K562 (cell line): Measurements from ENCODE around the gene PGM2. TPM values are rescaled to one million over a fixed set of nuclear protein-coding genes. Genes with fewer than 3 reads are reported as not detected.

Experiments used
- ATAC-seq: fragments of 200-7000 bp; cut with Tn5 transposase; 3 replicates; pipeline ENCODE4 v1.9.1; 2020; ENCODE audit warnings: moderate library complexity
- BruUV-seq: library from RNA; stranded (reverse); fragments of 400-500 nt; replicated peaks from 2 replicates; lab custom pipeline; 2021; lab: Mats Ljungman, UMichigan
- CTCF ChIA-PET: fragments of 300-600 bp; formaldehyde crosslinking; extraction: SDS; loops from one replicate; lab custom pipeline; 2021; ENCODE audit warnings: low intra/inter-chr PET ratio; lab: Yijun Ruan, JAX
- POLR2A ChIA-PET: fragments of 300-600, 350-650 bp; sonication (Branson Sonifier 250); formaldehyde crosslinking; extraction: SDS; loops from one replicate; lab custom pipeline; 2021; ENCODE audit warnings: antibody characterized with exemption, inconsistent platforms; lab: Yijun Ruan, JAX
- DNase-seq, 4 experiments: peaks; one replicate each; pipeline versions ENCODE4 v3.0.0 to v3.0.0-alpha.2; 2011 to 2018; ENCODE audit warnings: low spot score in 3 of 4, mixed read lengths in 3 of 4; ENCODE audit errors: extremely low read depth in 1 of 4
- FAIRE-seq: peaks from 2 replicates; lab custom pipeline; 2011; peaks lifted over from hg19 to GRCh38; lab: Jason Lieb, UNC
- H2AFZ ChIP-seq: 2 replicates; pipeline ENCODE4 v1.6.0; 2011; ENCODE audit warnings: low read depth, low read length, control low read depth, inconsistent platforms
- H3K27ac ChIP-seq: fragments of 200-600 bp; 3 replicates; pipeline ENCODE4 v1.8.0; 2011; ENCODE audit warnings: low read depth, mild to moderate bottlenecking, control low read depth, inconsistent platforms, low read length, moderate library complexity, mixed read lengths; ENCODE audit errors: extremely low read depth
- H3K27me3 ChIP-seq, 2 experiments: fragments of 300-600 bp in 1 of 2; 2 replicates in 1 of 2; 3 replicates in 1 of 2; pipeline versions ENCODE4 v1.6.0 to v1.8.0; 2011; ENCODE audit warnings: inconsistent platforms in 2 of 2, low read length in 2 of 2, mild to moderate bottlenecking in 1 of 2, mixed read lengths in 1 of 2, moderate library complexity in 1 of 2; ENCODE audit not compliant: control insufficient read depth in 2 of 2, insufficient read depth in 2 of 2
- H3K36me3 ChIP-seq: fragments of 300-600 bp; 3 replicates; pipeline ENCODE4 v1.8.0; 2011; ENCODE audit warnings: mild to moderate bottlenecking, low read length, inconsistent platforms; ENCODE audit not compliant: control insufficient read depth, insufficient read depth
- H3K4me1 ChIP-seq, 2 experiments: fragments of 200-600 bp in 1 of 2; replicated peaks in 1 of 2; 2 replicates in 1 of 2; 3 replicates in 1 of 2; pipeline versions ENCODE4 v1.5.1 to v1.8.0; 2011; ENCODE audit warnings: inconsistent platforms in 2 of 2, low read length in 2 of 2, mild to moderate bottlenecking in 1 of 2, mixed read lengths in 1 of 2, moderate library complexity in 1 of 2; ENCODE audit not compliant: control insufficient read depth in 2 of 2, insufficient read depth in 2 of 2
- H3K4me2 ChIP-seq: 2 replicates; pipeline ENCODE4 v1.6.1; 2011; ENCODE audit warnings: low read length, control low read depth, inconsistent platforms, mixed read lengths; ENCODE audit not compliant: insufficient read depth
- H3K4me3 ChIP-seq: fragments of 200-600 bp; sonication (generic), shearing (Covaris generic); 2 replicates; pipeline ENCODE4 v1.5.1; 2016; ENCODE audit warnings: control low read depth, inconsistent platforms
- H3K79me2 ChIP-seq: fragments of 200-600 bp; 3 replicates; pipeline ENCODE4 v1.8.0; 2011; ENCODE audit warnings: low read length, inconsistent platforms; ENCODE audit not compliant: control insufficient read depth, insufficient read depth
- H3K9ac ChIP-seq, 2 experiments: 2 replicates each; pipeline versions ENCODE4 v1.6.0 to v1.6.1; 2011; ENCODE audit warnings: low read depth in 2 of 2, low read length in 2 of 2, control low read depth in 1 of 2, inconsistent platforms in 1 of 2, mild to moderate bottlenecking in 1 of 2, mixed read lengths in 1 of 2; ENCODE audit not compliant: insufficient read depth in 1 of 2
- H3K9me1 ChIP-seq: one replicate; pipeline ENCODE4 v1.6.0; 2011; ENCODE audit warnings: inconsistent platforms, mild to moderate bottlenecking, low read length, moderate library complexity; ENCODE audit not compliant: control insufficient read depth, insufficient read depth
- H3K9me3 ChIP-seq: replicated peaks from 2 replicates; pipeline ENCODE4 v1.5.1; 2011; ENCODE audit warnings: low read depth, low read length, inconsistent platforms; ENCODE audit not compliant: control insufficient read depth, insufficient read depth
- H4K20me1 ChIP-seq: replicated peaks from 2 replicates; pipeline ENCODE4 v1.6.1; 2011; ENCODE audit warnings: low read length, inconsistent platforms, mixed read lengths; ENCODE audit not compliant: control insufficient read depth, insufficient read depth
- BRD4 ChIP-seq: fragments of 200-600 bp; sonication (generic); IDR thresholded peaks from 2 replicates; pipeline ENCODE4 v1.6.1; 2017; ENCODE audit warnings: inconsistent platforms
- CC2D1A ChIP-seq: fragments of 450-650 bp; IDR thresholded peaks from 2 replicates; pipeline ENCODE4 v1.6.1; 2017; ENCODE audit warnings: mild to moderate bottlenecking
- DDX20 ChIP-seq: fragments of 450-650 bp; IDR thresholded peaks from 2 replicates; pipeline ENCODE4 v1.6.1; 2016; ENCODE audit warnings: missing genetic modification characterization, low read depth, mild to moderate bottlenecking, missing compliant biosample characterization, moderate library complexity
- DMBX1 ChIP-seq: fragments of 250-450 bp; sonication (Bioruptor Pico); IDR thresholded peaks from 2 replicates; pipeline ENCODE4 v1.8.0; 2022; ENCODE audit warnings: inconsistent platforms, mild to moderate bottlenecking, moderate library complexity, borderline replicate concordance
- E2F3 ChIP-seq: fragments of 250-450 bp; sonication (Bioruptor Pico); IDR thresholded peaks from 2 replicates; pipeline ENCODE4 v1.4.0; 2020; ENCODE audit warnings: mild to moderate bottlenecking
- FOS ChIP-seq: IDR thresholded peaks from 3 replicates; pipeline ENCODE4 v1.6.1; 2011; ENCODE audit not compliant: insufficient read length; ENCODE audit errors: extremely low read depth
- GTF2F1 ChIP-seq: IDR thresholded peaks from 2 replicates; pipeline ENCODE4 v1.6.1; 2011; ENCODE audit warnings: low read depth, low read length, improper control_type of control experiment
- HCFC1 ChIP-seq: IDR thresholded peaks from 2 replicates; pipeline ENCODE4 v1.6.1; 2012; ENCODE audit warnings: low read depth, low read length, improper control_type of control experiment
- MECOM ChIP-seq: fragments of 250-450 bp; sonication (Bioruptor Pico); IDR thresholded peaks from 2 replicates; pipeline ENCODE4 v1.8.0; 2022; ENCODE audit warnings: inconsistent platforms
- ZFPM2 ChIP-seq: fragments of 250-450 bp; sonication (Bioruptor Pico); IDR thresholded peaks from 2 replicates; pipeline ENCODE4 v1.5.1; 2022; ENCODE audit warnings: mild to moderate bottlenecking
- ZNF12 ChIP-seq: sonication (generic); formaldehyde crosslinking; IDR thresholded peaks from 2 replicates; pipeline ENCODE4 v1.4.0; 2020; ENCODE audit warnings: mild to moderate bottlenecking, missing genetic modification reagents
- ZNF408 ChIP-seq: fragments of 250-450 bp; sonication (Bioruptor Pico); IDR thresholded peaks from 2 replicates; pipeline ENCODE4 v1.4.0; 2020; ENCODE audit warnings: low read depth, mild to moderate bottlenecking, moderate library complexity
- ZNF445 ChIP-seq: fragments of 250-450 bp; sonication (Bioruptor Pico); IDR thresholded peaks from 2 replicates; pipeline ENCODE4 v1.4.0; 2020; ENCODE audit warnings: low read depth, mild to moderate bottlenecking, moderate library complexity
- ZNF785 ChIP-seq: fragments of 250-450 bp; sonication (Bioruptor Pico); IDR thresholded peaks from 2 replicates; pipeline ENCODE4 v1.4.0; 2020; ENCODE audit warnings: mild to moderate bottlenecking
- WGBS: fragments of 100-300 bp; shearing (Covaris generic); methylation state at CpG from one replicate; pipeline ENCODE4 v1.1.6; 2016; ENCODE audit warnings: low coverage, mixed read lengths; ENCODE audit not compliant: insufficient coverage; ENCODE audit errors: missing lambda C conversion rate; 5-methylcytosine and 5-hydroxymethylcytosine counted together
- in situ Hi-C: fragments of 300-500 bp; cut with MboI; formaldehyde crosslinking; loops from 4 replicates; pipeline ENCODE4 v1.15.0; 2018; ENCODE audit warnings: inconsistent platforms, mixed read lengths
- intact Hi-C: fragments of 100-400 bp; cut with micrococcal nuclease; formaldehyde crosslinking; loops from 2 replicates; pipeline ENCODE4 v1.14.2; 2022
- polyA plus RNA-seq, 8 experiments: library from polyadenylated mRNA; depleted of rRNA in 4 of 8; stranded (reverse) in 5 of 8; unstranded in 3 of 8; fragments of >200 nt; fragmentation: Nextera tagmentation in 2 of 8; fragmentation: Illumina TruSeq in 1 of 8; extraction: Ambion mirVana in 2 of 8; extraction: Trizol in 1 of 8; gene quantifications; 2 replicates each; pipeline versions ENCODE4 v1.2.1 to v1.2.3, GENCODE V29; 2011 to 2014; ENCODE audit warnings: inconsistent platforms in 1 of 8, missing spikeins in 1 of 8
- total RNA-seq, 7 experiments: library from RNA; depleted of rRNA in 6 of 7; stranded (reverse); fragments of >200 nt in 6 of 7; fragmentation: Illumina TruSeq in 2 of 7; extraction: Trizol in 2 of 7; gene quantifications; 2 replicates each; pipeline versions ENCODE4 v1.2.1 to v1.2.3, GENCODE V29; 2011 to 2021; ENCODE audit warnings: low replicate concordance in 1 of 7
- TF ChIP-seq, protein P1 (sequence below): fragments of 200-800 bp; sonication (Bioruptor generic); IDR thresholded peaks from 2 replicates; pipeline ENCODE4 v1.6.1; 2017; ENCODE audit warnings: missing genetic modification characterization, missing compliant biosample characterization
- TF ChIP-seq, protein P2 (sequence below): fragments of 450-650 bp; IDR thresholded peaks from 2 replicates; pipeline ENCODE4 v1.6.1; 2016; ENCODE audit warnings: antibody characterized with exemption

The PGM2 gene
- total and polyA plus RNA-seq, 9 of the 15 experiments (the other 6 are each of a cell fraction or from before 2014, with no cell fraction given) = 15.2 to 77.3 (median 51.4) TPM

DNA sequence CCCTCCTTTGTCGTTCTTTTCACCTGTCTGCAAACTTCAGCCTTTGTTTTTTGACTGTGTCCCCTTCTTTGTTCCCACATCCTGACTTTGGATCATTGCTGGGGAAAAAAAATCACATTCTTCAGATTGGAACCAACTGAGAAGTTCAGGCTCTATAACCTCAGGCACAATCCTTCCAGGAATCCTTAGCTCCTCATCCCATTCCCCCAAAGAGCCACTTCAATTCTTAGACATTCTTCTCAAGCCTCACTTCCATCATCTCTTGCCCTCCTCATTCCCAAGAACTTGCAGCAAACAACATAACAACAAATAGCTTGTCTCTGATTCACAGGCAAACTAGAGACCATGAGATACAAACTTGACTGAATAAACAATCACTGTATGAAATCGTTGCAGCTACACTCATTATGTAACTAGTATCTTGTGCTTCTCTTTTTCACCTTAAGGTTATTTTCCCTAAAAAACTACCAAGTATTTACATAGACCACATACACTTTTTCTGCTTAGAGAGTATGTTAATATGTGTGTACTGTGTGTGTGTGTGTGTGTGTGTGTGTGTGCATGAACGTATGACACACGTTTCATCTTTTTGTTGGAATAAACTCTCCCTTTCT is 26.4 kb upstream of the PGM2 start:
- no peaks in the 10 kb centered on the region for H4K20me1 ChIP-seq
- H3K36me3 ChIP-seq = no peaks in the 10 kb centered on the region
- FAIRE-seq (no peak), ATAC-seq (no peak), DNase-seq (no peak)
- no peak overlapping the region for H3K4me3 ChIP-seq
- H3K79me2 ChIP-seq = no peaks in the 10 kb centered on the region
- WGBS = 0% methylated on average over 4 of the region's 4 CpGs
- no peaks in the 10 kb centered on the region for H3K4me1 ChIP-seq
- no peak overlapping the region for H3K4me2 ChIP-seq
- peaks cover 0 to 4% of the 10 kb centered on the region in 2 experiments; a peak in 1 of 5 replicates for H3K27me3 ChIP-seq
- no peak overlapping the region for H3K9ac ChIP-seq
- ChIA-PET POLR2A (interaction anchor here (1.0 kb wide), 2 partner anchors 11 to 27 kb away, joined by 3 read pairs; partner anchors contain the start of gene PGM2), CTCF (no interaction called here)
- BruUV-seq = no TSS peak
- intact Hi-C loops (loop anchor here (5.0 to 10.0 kb wide), 2 partner anchors 177 to 365 kb away; no protein-coding TSS in a partner anchor), in situ Hi-C loops (no loop called here)
- H3K9me3 ChIP-seq = no peaks in the 10 kb centered on the region
- no peaks in the 10 kb centered on the region for H3K9me1 ChIP-seq
- no peak overlapping the region for H3K27ac ChIP-seq
- H2AFZ ChIP-seq = no peak overlapping the region
- TF ChIP-seq ZFPM2 (CRISPR knock-in tag) (no peak), GTF2F1 (no peak), CC2D1A (no peak), BRD4 (no peak), ZNF445 (CRISPR knock-in tag) (no peak), E2F3 (no peak), MECOM (no peak), DDX20 (tag) (no peak), ZNF408 (no peak), ZNF785 (CRISPR knock-in tag) (no peak), DMBX1 (CRISPR knock-in tag) (no peak), FOS (no peak), HCFC1 (no peak), ZNF12 (CRISPR knock-in tag) (no peak)
- TF ChIP-seq, protein P1, sequence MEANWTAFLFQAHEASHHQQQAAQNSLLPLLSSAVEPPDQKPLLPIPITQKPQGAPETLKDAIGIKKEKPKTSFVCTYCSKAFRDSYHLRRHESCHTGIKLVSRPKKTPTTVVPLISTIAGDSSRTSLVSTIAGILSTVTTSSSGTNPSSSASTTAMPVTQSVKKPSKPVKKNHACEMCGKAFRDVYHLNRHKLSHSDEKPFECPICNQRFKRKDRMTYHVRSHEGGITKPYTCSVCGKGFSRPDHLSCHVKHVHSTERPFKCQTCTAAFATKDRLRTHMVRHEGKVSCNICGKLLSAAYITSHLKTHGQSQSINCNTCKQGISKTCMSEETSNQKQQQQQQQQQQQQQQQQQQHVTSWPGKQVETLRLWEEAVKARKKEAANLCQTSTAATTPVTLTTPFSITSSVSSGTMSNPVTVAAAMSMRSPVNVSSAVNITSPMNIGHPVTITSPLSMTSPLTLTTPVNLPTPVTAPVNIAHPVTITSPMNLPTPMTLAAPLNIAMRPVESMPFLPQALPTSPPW (CRISPR knock-in tag) = no peak
- TF ChIP-seq, protein P2, sequence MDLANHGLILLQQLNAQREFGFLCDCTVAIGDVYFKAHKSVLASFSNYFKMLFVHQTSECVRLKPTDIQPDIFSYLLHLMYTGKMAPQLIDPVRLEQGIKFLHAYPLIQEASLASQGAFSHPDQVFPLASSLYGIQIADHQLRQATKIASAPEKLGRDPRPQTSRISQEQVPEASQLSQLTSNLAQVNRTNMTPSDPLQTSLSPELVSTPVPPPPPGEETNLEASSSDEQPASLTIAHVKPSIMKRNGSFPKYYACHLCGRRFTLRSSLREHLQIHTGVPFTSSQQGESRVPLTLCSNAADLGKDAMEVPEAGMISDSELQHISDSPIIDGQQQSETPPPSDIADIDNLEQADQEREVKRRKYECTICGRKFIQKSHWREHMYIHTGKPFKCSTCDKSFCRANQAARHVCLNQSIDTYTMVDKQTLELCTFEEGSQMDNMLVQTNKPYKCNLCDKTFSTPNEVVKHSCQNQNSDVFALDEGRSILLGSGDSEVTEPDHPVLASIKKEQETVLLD = no peak
